ENCODE measurements around the gene IRF1.

IRF1 gene

DNA sequence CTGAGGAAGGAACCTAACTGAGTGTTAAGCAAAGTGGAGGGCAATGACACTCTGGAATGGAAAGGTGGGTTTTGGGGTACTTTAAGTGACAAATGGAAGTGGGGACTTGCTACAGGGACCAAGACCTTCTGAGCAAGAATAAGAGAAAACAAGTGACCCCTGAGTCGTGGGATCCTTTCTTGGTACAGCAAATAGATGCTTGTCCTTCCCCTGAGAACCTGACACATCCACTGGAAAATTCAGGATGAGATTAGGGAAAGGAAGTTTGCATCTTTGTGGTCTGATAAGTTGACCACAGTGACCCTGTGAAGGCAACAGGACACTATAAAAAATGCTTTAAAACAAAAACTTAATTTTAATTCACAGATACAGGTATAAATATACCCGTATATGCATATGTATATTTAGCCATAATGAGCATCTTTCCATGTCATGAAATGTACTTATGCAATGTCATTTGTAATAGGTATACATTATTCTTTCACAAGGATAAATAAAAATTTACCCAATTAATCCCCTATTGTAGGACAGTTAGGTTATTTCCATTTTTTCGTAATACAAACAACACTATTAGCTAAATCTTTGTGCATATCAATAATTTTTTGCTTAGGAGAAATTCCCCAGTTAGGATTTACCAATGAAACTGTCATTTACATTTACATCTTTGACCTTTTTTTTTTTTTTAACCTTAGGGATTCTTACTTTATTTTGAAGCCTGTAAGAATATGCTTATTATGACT lies 2.0 kb upstream of the IRF1 start:
- no peak for DNase-seq
- Histone ChIP-seq H3K27ac (ENCODE audit: insufficient read depth in 1 of 2, low read depth in 1 of 2, low read length in 2 of 2, poor library complexity in 1 of 2, severe bottlenecking in 2 of 2) (no peak overlapping the region), H3K9me3 (ENCODE audit: control extremely low read depth in 1 of 5, control insufficient read depth in 4 of 5, insufficient read depth in 2 of 5, low read depth in 1 of 5, low read length in 4 of 5) (no peaks in the 10 kb centered on the region), H3K27me3 (replicated peaks in 2 of 5; ENCODE audit: control insufficient read depth in 4 of 5, insufficient read depth in 5 of 5, low read length in 4 of 5) (no peaks in the 10 kb centered on the region), H3K36me3 (ENCODE audit: control insufficient read depth in 4 of 4, insufficient read depth in 4 of 4, low read length in 3 of 4) (peaks cover 0 to 22% (median 13%) of the 10 kb centered on the region in 4 experiments), H3K4me3 (ENCODE audit: control insufficient read depth in 1 of 7, extremely low read depth in 1 of 7, insufficient read depth in 4 of 7, low read depth in 2 of 7, low read length in 6 of 7) (peak overlapping the region in 1 of 7 experiments; percentile 98), H3K4me1 (ENCODE audit: control extremely low read depth in 1 of 4, control insufficient read depth in 4 of 4, insufficient read depth in 4 of 4, low read length in 3 of 4) (peaks cover 21 to 84% (median 75%) of the 10 kb centered on the region in 4 experiments)
- ChIA-PET POLR2A (interaction anchor here (0.6 to 5.4 kb wide), 2 partner anchors 13 to 271 kb away, joined by 3 to 67 read pairs; no protein-coding TSS in a partner anchor), CTCF (interaction anchor here (0.6 to 25.1 kb wide), 9 partner anchors 8 to 326 kb away, joined by 3 to 471 read pairs (median 4); no protein-coding TSS in a partner anchor)
- 100% methylated on average over 1 of the region's 3 CpGs for WGBS (ENCODE audit: insufficient coverage)

- Histone ChIP-seq H3K36me3 (ENCODE audit: control insufficient read depth in 4 of 4, insufficient read depth in 4 of 4, low read length in 3 of 4) (peaks cover 2 to 31% (median 22%) of the 10 kb centered on the region in 4 experiments), H3K4me1 (ENCODE audit: control extremely low read depth in 1 of 4, control insufficient read depth in 4 of 4, insufficient read depth in 4 of 4, low read length in 3 of 4) (peaks cover 24 to 85% (median 76%) of the 10 kb centered on the region in 4 experiments), H3K27me3 (replicated peaks in 2 of 5; ENCODE audit: control insufficient read depth in 4 of 5, insufficient read depth in 5 of 5, low read length in 4 of 5) (no peaks in the 10 kb centered on the region), H3K4me3 (ENCODE audit: control insufficient read depth in 1 of 7, extremely low read depth in 1 of 7, insufficient read depth in 4 of 7, low read depth in 2 of 7, low read length in 6 of 7) (peak overlapping the region; percentile 53 to 98 (median 95)), H3K9me3 (ENCODE audit: control extremely low read depth in 1 of 5, control insufficient read depth in 4 of 5, insufficient read depth in 2 of 5, low read depth in 1 of 5, low read length in 4 of 5) (no peaks in the 10 kb centered on the region), H3K27ac (ENCODE audit: insufficient read depth in 1 of 2, low read depth in 1 of 2, low read length in 2 of 2, poor library complexity in 1 of 2, severe bottlenecking in 2 of 2) (peak overlapping the region; percentile 85 to 95)
- DNase-seq: peak in 1 of 3 donors; percentile 48
- WGBS (ENCODE audit: insufficient coverage): 78% methylated on average over 16 of the region's 22 CpGs
- ChIA-PET CTCF (interaction anchor here (0.6 to 25.1 kb wide), 13 partner anchors 9 to 326 kb away, joined by 3 to 471 read pairs (median 11); no protein-coding TSS in a partner anchor), POLR2A (interaction anchor here (0.7 to 5.4 kb wide), 9 partner anchors 10 to 97 kb away, joined by 3 to 67 read pairs (median 11); no protein-coding TSS in a partner anchor)
Observed at GRCh38 chr5:132491368-132492364, 1.1 kb upstream of the IRF1 start.

DNA sequence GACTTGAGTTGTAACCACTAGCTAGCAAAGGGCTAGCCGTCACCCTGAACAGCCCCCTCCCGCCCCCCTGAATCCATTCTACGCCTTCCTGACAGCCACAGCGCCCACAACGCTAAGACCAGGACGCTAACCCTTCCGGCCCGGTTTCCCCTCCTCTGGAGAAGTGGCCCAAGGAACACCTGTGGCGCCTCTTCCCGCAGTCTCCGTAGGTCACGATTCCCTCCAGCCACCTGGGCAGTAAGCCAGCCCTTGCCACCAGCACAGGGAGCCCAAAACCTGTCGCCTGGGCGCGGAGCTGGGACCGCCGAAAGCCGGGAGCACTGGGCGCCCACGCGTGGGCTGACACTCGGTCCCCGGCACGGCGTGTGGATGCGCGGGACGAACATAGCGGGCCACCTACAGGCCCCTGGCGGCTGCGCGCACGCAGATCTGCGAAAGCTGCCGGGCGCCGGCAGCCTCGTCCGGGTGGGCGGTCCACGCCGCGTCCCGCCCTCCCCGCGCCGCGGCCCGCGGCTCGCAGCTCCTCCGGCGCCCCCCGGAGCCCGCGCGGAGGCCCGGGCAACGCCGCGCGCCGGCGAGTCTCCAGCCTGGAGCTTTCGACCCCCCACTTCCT lies 596 bp downstream of the IRF1 start:
- Histone ChIP-seq H3K27me3 (replicated peaks in 2 of 5; ENCODE audit: control insufficient read depth in 4 of 5, insufficient read depth in 5 of 5, low read length in 4 of 5) (no peaks in the 10 kb centered on the region), H3K4me3 (ENCODE audit: control insufficient read depth in 1 of 7, extremely low read depth in 1 of 7, insufficient read depth in 4 of 7, low read depth in 2 of 7, low read length in 6 of 7) (peak overlapping the region; percentile 81 to 98 (median 95)), H3K9me3 (ENCODE audit: control extremely low read depth in 1 of 5, control insufficient read depth in 4 of 5, insufficient read depth in 2 of 5, low read depth in 1 of 5, low read length in 4 of 5) (no peaks in the 10 kb centered on the region), H3K27ac (ENCODE audit: insufficient read depth in 1 of 2, low read depth in 1 of 2, low read length in 2 of 2, poor library complexity in 1 of 2, severe bottlenecking in 2 of 2) (peak overlapping the region; percentile 89 to 95), H3K4me1 (ENCODE audit: control extremely low read depth in 1 of 4, control insufficient read depth in 4 of 4, insufficient read depth in 4 of 4, low read length in 3 of 4) (peaks cover 19 to 88% (median 76%) of the 10 kb centered on the region in 4 experiments), H3K36me3 (ENCODE audit: control insufficient read depth in 4 of 4, insufficient read depth in 4 of 4, low read length in 3 of 4) (peaks cover 8 to 48% (median 38%) of the 10 kb centered on the region in 4 experiments)
- ChIA-PET CTCF (interaction anchor here (0.8 to 25.1 kb wide), 16 partner anchors 11 to 201 kb away, joined by 3 to 471 read pairs (median 4); no protein-coding TSS in a partner anchor), POLR2A (interaction anchor here (0.6 to 5.4 kb wide), 21 partner anchors 9 to 95 kb away, joined by 3 to 67 read pairs (median 9); no protein-coding TSS in a partner anchor)
- peak in 2 of 3 donors; percentile 47 for DNase-seq
- 0% methylated on average over 34 of the region's 65 CpGs for WGBS (ENCODE audit: insufficient coverage)

DNA sequence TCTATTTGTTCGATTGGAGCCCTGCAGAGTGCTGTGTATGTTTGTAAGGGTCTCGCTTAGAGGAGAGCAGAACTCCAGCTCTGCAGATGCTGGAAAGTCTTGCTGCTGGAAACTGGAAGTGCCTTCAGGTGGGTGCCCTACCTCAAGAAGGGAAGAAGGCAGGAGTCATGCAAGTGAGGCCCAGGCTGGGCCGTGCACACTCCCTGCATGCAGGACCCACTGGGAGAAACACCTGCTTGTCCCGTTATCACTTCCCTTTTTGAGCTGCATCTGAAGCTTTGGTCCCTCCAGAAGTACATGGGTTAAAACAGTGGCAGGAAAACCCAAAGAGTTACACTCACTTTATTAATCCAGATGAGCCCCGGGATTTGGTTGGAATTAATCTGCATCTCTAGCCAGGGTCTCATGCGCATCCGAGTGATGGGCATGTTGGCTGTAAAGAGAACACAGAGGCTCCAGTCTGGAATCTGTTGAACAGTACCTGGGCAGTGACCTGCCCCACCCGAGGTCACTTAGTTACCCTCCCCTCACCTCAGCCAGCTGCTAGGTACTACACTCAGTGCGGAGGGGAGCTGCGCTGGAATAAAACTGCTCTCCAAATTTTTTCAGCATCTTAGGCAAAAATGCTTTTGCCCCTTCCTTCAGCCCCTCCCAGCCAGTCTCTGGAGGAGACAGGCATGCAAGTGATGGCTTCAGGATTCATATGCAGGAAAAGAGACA lies 1.4 kb downstream of the IRF1 start:
- peaks cover 17 to 81% (median 70%) of the 10 kb centered on the region in 4 experiments for H3K4me1 ChIP-seq (ENCODE audit: control extremely low read depth in 1 of 4, control insufficient read depth in 4 of 4, insufficient read depth in 4 of 4, low read length in 3 of 4)
- WGBS (ENCODE audit: insufficient coverage): 0% methylated on average over 5 of the region's 10 CpGs
- no peaks in the 10 kb centered on the region for H3K9me3 ChIP-seq (ENCODE audit: control extremely low read depth in 1 of 5, control insufficient read depth in 4 of 5, insufficient read depth in 2 of 5, low read depth in 1 of 5, low read length in 4 of 5)
- no peak for DNase-seq
- peak overlapping the region; percentile 81 to 98 (median 95) for H3K4me3 ChIP-seq (ENCODE audit: control insufficient read depth in 1 of 7, extremely low read depth in 1 of 7, insufficient read depth in 4 of 7, low read depth in 2 of 7, low read length in 6 of 7)
- H3K36me3 ChIP-seq (ENCODE audit: control insufficient read depth in 4 of 4, insufficient read depth in 4 of 4, low read length in 3 of 4): peaks cover 14 to 55% (median 45%) of the 10 kb centered on the region in 4 experiments
- H3K27me3 ChIP-seq (replicated peaks in 2 of 5; ENCODE audit: control insufficient read depth in 4 of 5, insufficient read depth in 5 of 5, low read length in 4 of 5): no peaks in the 10 kb centered on the region
- H3K27ac ChIP-seq (ENCODE audit: insufficient read depth in 1 of 2, low read depth in 1 of 2, low read length in 2 of 2, poor library complexity in 1 of 2, severe bottlenecking in 2 of 2): peak overlapping the region; percentile 76 to 95
- ChIA-PET CTCF (interaction anchor here (0.6 to 25.1 kb wide), 15 partner anchors 12 to 103 kb away, joined by 3 to 471 read pairs (median 11); no protein-coding TSS in a partner anchor), POLR2A (interaction anchor here (1.7 to 5.4 kb wide), 10 partner anchors 9 to 74 kb away, joined by 5 to 67 read pairs (median 14); no protein-coding TSS in a partner anchor)

GRCh38 chr5:132488590-132488989 lies 2.0 kb downstream of the IRF1 start:
- ChIA-PET CTCF (interaction anchor here (0.8 to 25.1 kb wide), 11 partner anchors 12 to 102 kb away, joined by 3 to 471 read pairs (median 13); no protein-coding TSS in a partner anchor), POLR2A (interaction anchor here (1.9 to 5.4 kb wide), 7 partner anchors 9 to 69 kb away, joined by 5 to 67 read pairs (median 21); no protein-coding TSS in a partner anchor)
- Histone ChIP-seq H3K9me3 (ENCODE audit: control extremely low read depth in 1 of 5, control insufficient read depth in 4 of 5, insufficient read depth in 2 of 5, low read depth in 1 of 5, low read length in 4 of 5) (no peaks in the 10 kb centered on the region), H3K4me3 (ENCODE audit: control insufficient read depth in 1 of 7, extremely low read depth in 1 of 7, insufficient read depth in 4 of 7, low read depth in 2 of 7, low read length in 6 of 7) (peak overlapping the region; percentile 81 to 98 (median 95)), H3K27me3 (replicated peaks in 2 of 5; ENCODE audit: control insufficient read depth in 4 of 5, insufficient read depth in 5 of 5, low read length in 4 of 5) (no peaks in the 10 kb centered on the region), H3K36me3 (ENCODE audit: control insufficient read depth in 4 of 4, insufficient read depth in 4 of 4, low read length in 3 of 4) (peaks cover 19 to 61% (median 51%) of the 10 kb centered on the region in 4 experiments), H3K4me1 (ENCODE audit: control extremely low read depth in 1 of 4, control insufficient read depth in 4 of 4, insufficient read depth in 4 of 4, low read length in 3 of 4) (peaks cover 17 to 74% (median 65%) of the 10 kb centered on the region in 4 experiments), H3K27ac (ENCODE audit: insufficient read depth in 1 of 2, low read depth in 1 of 2, low read length in 2 of 2, poor library complexity in 1 of 2, severe bottlenecking in 2 of 2) (peak overlapping the region in 1 of 2 experiments; percentile 95)
- WGBS (ENCODE audit: insufficient coverage): no CpG with 5 or more reads among the region's 2 CpGs
- DNase-seq: no peak
